ENCODE results near the gene CHCHD3. TPM values are rescaled to one million over a fixed set of nuclear protein-coding genes. Genes with fewer than 3 reads are reported as not detected.

The CHCHD3 gene
- total and polyA plus RNA-seq, 12 donors = 12.3 to 113 (median 54.2) TPM

DNA sequence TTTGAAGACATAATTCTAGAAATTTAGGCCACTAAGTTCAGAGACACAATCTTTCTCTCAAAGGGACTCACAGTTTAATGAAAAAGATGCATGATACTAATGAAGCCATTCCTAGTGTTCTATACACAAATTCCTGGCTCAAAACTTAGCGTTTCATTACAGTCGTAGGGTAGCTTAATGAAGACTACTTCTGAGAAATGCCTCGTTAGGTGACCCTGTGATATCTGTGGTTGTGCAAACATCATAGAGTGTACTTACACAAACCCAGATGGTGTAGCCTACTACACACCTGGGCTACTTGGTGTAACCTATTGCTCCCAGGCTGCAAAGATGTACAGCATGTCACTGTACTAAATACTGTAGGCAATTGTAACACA, 488 bp upstream of the CHCHD3 start:
- Histone ChIP-seq H3K4me1 (replicated peaks in 1 of 2) (peaks cover 14 to 23% of the 10 kb centered on the region in 2 donors), H3K27ac (no peak overlapping the region), H3K9me3 (replicated peaks in 1 of 3) (no peaks in the 10 kb centered on the region), H3K4me3 (no peak overlapping the region), H3K36me3 (replicated peaks in 1 of 2) (no peaks in the 10 kb centered on the region), H3K27me3 (no peaks in the 10 kb centered on the region)
- intact Hi-C loops (cut with DNase I) = no loop called here
- TF ChIP-seq, protein P1, sequence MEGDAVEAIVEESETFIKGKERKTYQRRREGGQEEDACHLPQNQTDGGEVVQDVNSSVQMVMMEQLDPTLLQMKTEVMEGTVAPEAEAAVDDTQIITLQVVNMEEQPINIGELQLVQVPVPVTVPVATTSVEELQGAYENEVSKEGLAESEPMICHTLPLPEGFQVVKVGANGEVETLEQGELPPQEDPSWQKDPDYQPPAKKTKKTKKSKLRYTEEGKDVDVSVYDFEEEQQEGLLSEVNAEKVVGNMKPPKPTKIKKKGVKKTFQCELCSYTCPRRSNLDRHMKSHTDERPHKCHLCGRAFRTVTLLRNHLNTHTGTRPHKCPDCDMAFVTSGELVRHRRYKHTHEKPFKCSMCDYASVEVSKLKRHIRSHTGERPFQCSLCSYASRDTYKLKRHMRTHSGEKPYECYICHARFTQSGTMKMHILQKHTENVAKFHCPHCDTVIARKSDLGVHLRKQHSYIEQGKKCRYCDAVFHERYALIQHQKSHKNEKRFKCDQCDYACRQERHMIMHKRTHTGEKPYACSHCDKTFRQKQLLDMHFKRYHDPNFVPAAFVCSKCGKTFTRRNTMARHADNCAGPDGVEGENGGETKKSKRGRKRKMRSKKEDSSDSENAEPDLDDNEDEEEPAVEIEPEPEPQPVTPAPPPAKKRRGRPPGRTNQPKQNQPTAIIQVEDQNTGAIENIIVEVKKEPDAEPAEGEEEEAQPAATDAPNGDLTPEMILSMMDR (IDR thresholded peaks at IDR 0.05) = no peak
- no peak for TF ChIP-seq POLR2A (IDR thresholded peaks at IDR 0.05)
- 87 to 97% (median 91%) methylated on average over 3 of the region's 3 CpGs for WGBS, 4 donors
- no peak for DNase-seq

DNA sequence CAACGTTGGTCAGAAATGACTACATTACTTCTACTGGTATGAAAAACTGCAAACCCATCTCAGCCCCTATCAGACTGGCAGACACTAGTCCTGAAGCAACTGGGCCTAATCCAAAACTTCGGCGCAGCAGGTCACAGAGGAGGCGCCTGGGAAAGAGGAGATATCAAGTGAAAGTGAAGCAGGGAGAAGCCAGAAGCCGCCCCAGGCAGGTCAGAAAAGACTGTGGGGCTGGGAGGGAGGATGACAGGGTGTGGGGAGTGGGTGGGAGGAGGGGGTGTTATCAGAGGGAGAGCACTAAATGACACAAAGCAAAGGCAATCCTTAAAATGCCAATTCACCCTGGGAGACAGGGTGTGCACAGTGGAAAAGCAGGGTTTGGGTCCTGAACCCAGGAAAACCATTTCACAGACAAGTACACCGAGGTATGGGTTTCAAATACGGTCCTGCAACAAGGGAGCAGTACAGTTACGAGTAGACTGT, 731 bp downstream of the CHCHD3 start:
- intact Hi-C loops (cut with DNase I) = no loop called here
- no peaks in the 10 kb centered on the region for H3K36me3 ChIP-seq (replicated peaks in 1 of 2)
- peak overlapping the region; percentile 3 to 87 (median 77) for H3K4me3 ChIP-seq
- WGBS, 4 donors = 1 to 4% (median 4%) methylated on average over 8 of the region's 8 CpGs
- peaks cover 14 to 33% of the 10 kb centered on the region in 2 donors for H3K4me1 ChIP-seq (replicated peaks in 1 of 2)
- no peaks in the 10 kb centered on the region for H3K27me3 ChIP-seq
- peak; percentile 21 to 68 (median 35) for DNase-seq
- no peak for TF ChIP-seq POLR2A (IDR thresholded peaks at IDR 0.05)
- TF ChIP-seq, protein P1 (IDR thresholded peaks at IDR 0.05) = no peak
- no peaks in the 10 kb centered on the region for H3K9me3 ChIP-seq (replicated peaks in 1 of 3)
- H3K27ac ChIP-seq = peak overlapping the region in 3 of 5 donors; percentile 33 to 84 (median 80)

DNA sequence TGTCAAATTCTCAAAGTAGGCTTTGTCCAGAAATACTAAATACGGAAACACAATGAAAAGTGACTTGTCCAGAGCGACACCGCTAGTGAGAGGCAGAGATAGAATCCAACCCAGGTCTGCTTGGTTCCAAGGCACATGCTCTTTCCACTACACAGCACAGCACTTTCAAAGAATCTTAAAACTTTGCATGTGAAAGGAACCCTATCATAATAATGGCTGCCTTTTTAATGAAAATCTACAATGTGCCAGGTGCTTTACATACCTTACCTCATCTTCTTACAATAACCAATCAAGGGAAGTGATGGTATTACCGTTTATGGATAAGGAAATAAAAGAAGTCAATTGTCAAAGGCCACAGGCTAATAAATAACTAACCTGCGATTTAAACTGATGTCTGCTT, 2.6 kb downstream of the CHCHD3 start:
- TF ChIP-seq, protein P1 (IDR thresholded peaks at IDR 0.05) = no peak
- TF ChIP-seq POLR2A (IDR thresholded peaks at IDR 0.05) = no peak
- 77 to 83% (median 79%) methylated on average over 5 of the region's 5 CpGs for WGBS, 4 donors
- DNase-seq = no peak
- no peaks in the 10 kb centered on the region for H3K9me3 ChIP-seq (replicated peaks in 1 of 3)
- peaks cover 14 to 33% of the 10 kb centered on the region in 2 donors for H3K4me1 ChIP-seq (replicated peaks in 1 of 2)
- no peak overlapping the region for H3K27ac ChIP-seq
- intact Hi-C loops (cut with DNase I) = no loop called here
- no peaks in the 10 kb centered on the region for H3K27me3 ChIP-seq
- no peak overlapping the region for H3K4me3 ChIP-seq
- H3K36me3 ChIP-seq (replicated peaks in 1 of 2) = no peaks in the 10 kb centered on the region

DNA sequence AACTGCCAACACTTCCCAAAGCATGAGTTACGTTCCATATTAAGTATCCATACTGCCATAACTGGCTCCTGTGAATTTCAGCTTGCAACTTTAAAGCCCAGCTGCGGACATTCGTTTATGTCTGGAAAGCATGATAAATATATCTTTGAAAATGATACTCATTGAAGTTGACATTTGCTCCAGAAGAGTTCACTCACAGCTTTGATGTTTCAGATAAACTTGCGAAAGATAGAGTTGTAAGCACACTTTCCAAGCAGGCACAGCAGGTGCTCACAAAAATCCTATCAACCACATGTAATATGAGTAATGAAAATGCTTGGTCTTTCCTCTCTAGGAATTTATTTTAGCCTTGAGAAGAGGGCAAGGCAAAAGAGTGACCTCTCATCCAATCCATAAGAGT, 4.5 kb downstream of the CHCHD3 start:
- no peak overlapping the region for H3K27ac ChIP-seq
- H3K4me3 ChIP-seq = no peak overlapping the region
- no peaks in the 10 kb centered on the region for H3K9me3 ChIP-seq (replicated peaks in 1 of 3)
- intact Hi-C loops (cut with DNase I) = no loop called here
- H3K4me1 ChIP-seq (replicated peaks in 1 of 2) = peaks cover 14 to 33% of the 10 kb centered on the region in 2 donors
- TF ChIP-seq POLR2A (IDR thresholded peaks at IDR 0.05) = no peak
- TF ChIP-seq, protein P1 (IDR thresholded peaks at IDR 0.05) = no peak
- no peaks in the 10 kb centered on the region for H3K36me3 ChIP-seq (replicated peaks in 1 of 2)
- DNase-seq = no peak
- no peaks in the 10 kb centered on the region for H3K27me3 ChIP-seq
- 68 to 85% (median 70%) methylated on average over 4 of the region's 4 CpGs for WGBS, 4 donors
